ENCODE measurements around the gene ACADL. TPM values are rescaled to one million over a fixed set of nuclear protein-coding genes. Genes with fewer than 3 reads are reported as not detected.

Gene ACADL
- total RNA-seq, 1 experiment from 2014 or later, result not detected

GRCh38 chr2:210264282-210264681, 39.0 kb upstream of the ACADL start:
- no peak overlapping the region for H3K4me2 ChIP-seq (ENCODE audit: low read length)
- CTCF ChIA-PET, result no interaction called here
- no TSS peak for BruUV-seq (replicated peaks)
- H3K9me3 ChIP-seq (ENCODE audit: control insufficient read depth in 1 of 2, insufficient read depth in 1 of 2, low read depth in 1 of 2, low read length in 2 of 2), result no peaks in the 10 kb centered on the region
- POLR2A ChIA-PET, result no interaction called here
- H3K36me3 ChIP-seq (ENCODE audit: control insufficient read depth in 1 of 2, insufficient read depth in 2 of 2, low read length in 2 of 2), result no peaks in the 10 kb centered on the region
- no peaks in the 10 kb centered on the region for H3K9me2 ChIP-seq (ENCODE audit: insufficient read depth)
- no peaks in the 10 kb centered on the region for H4K20me1 ChIP-seq (ENCODE audit: insufficient read depth)
- intact Hi-C loops (cut with micrococcal nuclease), result no loop called here
- no peaks in the 10 kb centered on the region for H3K27me3 ChIP-seq (ENCODE audit: insufficient read depth, low read length)
- H3K4me1 ChIP-seq (ENCODE audit: control insufficient read depth in 1 of 2, insufficient read depth in 2 of 2, low read length in 2 of 2), result no peaks in the 10 kb centered on the region
- H3K9ac ChIP-seq (ENCODE audit: low read length), result no peak overlapping the region
- DNase-seq (ENCODE audit: low read depth, low spot score) (no peak), ATAC-seq (no peak)
- H2AFZ ChIP-seq (ENCODE audit: low read depth, low read length, poor library complexity, severe bottlenecking), result no peak overlapping the region
- TF ChIP-seq EGR1 (IDR thresholded peaks at IDR 0.05; ENCODE audit: low read depth) (no peak), ATF3 (IDR thresholded peaks at IDR 0.05) (no peak), TCF7L2 (IDR thresholded peaks at IDR 0.05; ENCODE audit: borderline replicate concordance, extremely low read depth, insufficient read depth, insufficient read length) (no peak), CEBPB (IDR thresholded peaks at IDR 0.05; ENCODE audit: low read depth) (no peak), ZBTB33 (IDR thresholded peaks at IDR 0.05; ENCODE audit: extremely low read depth, insufficient replicate concordance, low read length) (no peak), ZFX (IDR thresholded peaks at IDR 0.05) (no peak), POLR2AphosphoS5 (IDR thresholded peaks at IDR 0.05; ENCODE audit: low read depth, low read length) (no peak), JUND (IDR thresholded peaks at IDR 0.05) (no peak), MAX (IDR thresholded peaks at IDR 0.05) (no peak), CBX3 (IDR thresholded peaks at IDR 0.05; ENCODE audit: low read depth) (no peak), ZNF274 (IDR thresholded peaks at IDR 0.05; ENCODE audit: low read depth, low read length) (no peak), YY1 (IDR thresholded peaks at IDR 0.05; ENCODE audit: extremely low read depth, insufficient replicate concordance, low read depth, low read length) (no peak), CTCF (IDR thresholded peaks at IDR 0.05 in 2 of 3, conservative IDR thresholded peaks at IDR 0.05 in 1 of 3; ENCODE audit: borderline replicate concordance in 1 of 3, insufficient read depth in 1 of 3, low read depth in 2 of 3, low read length in 2 of 3) (no peak), SRF (IDR thresholded peaks at IDR 0.05; ENCODE audit: low read depth) (no peak), SP1 (IDR thresholded peaks at IDR 0.05; ENCODE audit: low read depth) (no peak), RAD21 (IDR thresholded peaks at IDR 0.05; ENCODE audit: low read depth) (no peak)
- H3K79me2 ChIP-seq (ENCODE audit: insufficient read depth, low read length), result no peaks in the 10 kb centered on the region
- RAD21 ChIA-PET (ENCODE audit: low non-redundant PET in 1 of 2, low total read pairs in 2 of 2, uncharacterized antibody in 2 of 2, unreplicated experiment in 2 of 2), result no interaction called here
- no peak overlapping the region for H3K4me3 ChIP-seq (replicated peaks in 1 of 2; ENCODE audit: low read depth in 1 of 2, low read length in 2 of 2)
- no peak overlapping the region for H3K27ac ChIP-seq (ENCODE audit: low read depth, low read length)

All from HCT116 (cell line).